ENCODE results near the gene NTN1.
"Not testable (repeated sequence)": the region's sequence is repeated elsewhere in the genome, so short reads cannot be mapped to it uniquely, and the experiment has no call there.

NTN1 gene

GRCh38 chr17:9087921-9088320, 66.6 kb downstream of the NTN1 start:
- no peak for DNase-seq (ENCODE audit: low spot score)

GRCh38 chr17:9090641-9091096, 69.4 kb downstream of the NTN1 start:
- DNase-seq (ENCODE audit: low spot score), result no peak

GRCh38 chr17:9094193-9094592, 72.9 kb downstream of the NTN1 start:
- DNase-seq (ENCODE audit: low spot score), result no peak

GRCh38 chr17:9095390-9095789, 74.1 kb downstream of the NTN1 start:
- no peak for DNase-seq (ENCODE audit: low spot score)

- no peak for DNase-seq (ENCODE audit: low spot score)
Observed at GRCh38 chr17:9098242-9098825, 77.0 kb downstream of the NTN1 start.

GRCh38 chr17:9101356-9101755, 80.0 kb downstream of the NTN1 start:
- no peak for DNase-seq (ENCODE audit: low spot score)

- DNase-seq (ENCODE audit: low spot score), result not testable (repeated sequence)
Observed at GRCh38 chr17:9103193-9103592, 81.9 kb downstream of the NTN1 start.

GRCh38 chr17:9104370-9105041, 83.2 kb downstream of the NTN1 start:
- DNase-seq (ENCODE audit: low spot score), result no peak

GRCh38 chr17:9105068-9105868, 84.0 kb downstream of the NTN1 start:
- no peak for DNase-seq (ENCODE audit: low spot score)

- DNase-seq (ENCODE audit: low spot score), result not testable (repeated sequence)
Observed at GRCh38 chr17:9106278-9106677, 85.0 kb downstream of the NTN1 start.

GRCh38 chr17:9107527-9107926, 86.2 kb downstream of the NTN1 start:
- no peak for DNase-seq (ENCODE audit: low spot score)

GRCh38 chr17:9108146-9108545, 86.8 kb downstream of the NTN1 start:
- no peak for DNase-seq (ENCODE audit: low spot score)

GRCh38 chr17:9109933-9110332, 88.6 kb downstream of the NTN1 start:
- no peak for DNase-seq (ENCODE audit: low spot score)

- DNase-seq (ENCODE audit: low spot score), result no peak
Observed at GRCh38 chr17:9110501-9110900, 89.2 kb downstream of the NTN1 start.

- peak; percentile 24 for DNase-seq (ENCODE audit: low spot score)
Observed at GRCh38 chr17:9115214-9116191, 94.2 kb downstream of the NTN1 start.

- DNase-seq (ENCODE audit: low spot score), result no peak
Observed at GRCh38 chr17:9116311-9116835, 95.1 kb downstream of the NTN1 start.

GRCh38 chr17:9116861-9117568, 95.7 kb downstream of the NTN1 start:
- DNase-seq (ENCODE audit: low spot score), result no peak

- DNase-seq (ENCODE audit: low spot score), result no peak
Observed at GRCh38 chr17:9120471-9120870, 99.2 kb downstream of the NTN1 start.

GRCh38 chr17:9121186-9121820, 100.0 kb downstream of the NTN1 start:
- no peak for DNase-seq (ENCODE audit: low spot score)
